AG04450 (cell line): ENCODE data around the gene MLX. TPM values are rescaled to one million over a fixed set of nuclear protein-coding genes. Genes with fewer than 3 reads are reported as not detected.

Experiments
- CTCF ChIA-PET: fragments of 300-600, 350-600 bp; formaldehyde crosslinking; extraction: SDS; loops from one replicate; lab custom pipeline; 2022; ENCODE audit warnings: antibody characterized with exemption, inconsistent platforms; lab: Charles Lee
- POLR2A ChIA-PET: fragments of 350-600 bp; formaldehyde crosslinking; extraction: SDS; loops from one replicate; lab custom pipeline; 2021; ENCODE audit warnings: antibody characterized with exemption, inconsistent platforms; lab: Yijun Ruan, JAX
- DNase-seq: peaks from one replicate; pipeline ENCODE4 v3.0.0-alpha.2; 2011; ENCODE audit warnings: low read depth, low spot score
- H3K27ac ChIP-seq: one replicate; pipeline ENCODE4 v1.5.1; 2012; ENCODE audit warnings: low read depth, low read length, control low read depth
- H3K27me3 ChIP-seq: one replicate; pipeline ENCODE4 v1.6.0; 2012; ENCODE audit warnings: low read length; ENCODE audit not compliant: control insufficient read depth, insufficient read depth
- H3K4me3 ChIP-seq: 2 replicates; pipeline ENCODE4 v1.5.1; 2011; ENCODE audit warnings: mild to moderate bottlenecking, low read depth, low read length, control low read depth
- H3K9me3 ChIP-seq: 2 replicates; pipeline ENCODE4 v1.5.1; 2012; ENCODE audit warnings: low read length; ENCODE audit not compliant: control insufficient read depth, insufficient read depth
- polyA plus RNA-seq: library from polyadenylated mRNA; depleted of rRNA; stranded (reverse); fragments of >200 nt; gene quantifications from 2 replicates; pipeline ENCODE4 v1.2.3, GENCODE V29; 2011
- TF ChIP-seq, protein P1 (sequence below): IDR thresholded peaks from 2 replicates; pipeline ENCODE4 v1.5.1; 2011; ENCODE audit warnings: low read depth, low read length, control low read depth, inconsistent platforms

The MLX gene
- polyA plus RNA-seq, 1 experiment: 35.4 TPM

DNA sequence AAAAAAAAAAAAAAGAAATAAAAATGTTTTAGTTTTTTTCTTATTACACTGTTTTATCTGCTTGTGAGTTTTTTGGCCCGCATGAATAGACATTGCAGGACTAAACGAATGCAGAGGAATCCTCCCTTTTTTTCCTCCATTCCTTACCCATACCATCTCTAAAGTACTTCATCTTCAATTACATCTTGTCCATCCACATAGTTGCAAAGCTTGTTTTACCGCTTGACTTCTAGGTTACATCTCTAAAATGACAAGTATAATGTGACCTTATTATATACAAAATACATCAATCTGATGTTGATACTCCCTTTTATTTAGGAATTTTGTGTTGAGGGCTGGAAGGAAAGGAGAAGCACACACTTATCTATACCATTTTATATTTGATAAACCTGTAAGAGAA lies 29.5 kb downstream of the MLX start:
- ChIA-PET CTCF (no interaction called here), POLR2A (interaction anchor here (0.7 kb wide), 1 partner anchor 25 kb away, joined by 5 read pairs; no protein-coding TSS in a partner anchor)
- Histone ChIP-seq H3K27ac (no peak overlapping the region), H3K4me3 (no peak overlapping the region), H3K27me3 (no peaks in the 10 kb centered on the region), H3K9me3 (no peaks in the 10 kb centered on the region)
- no peak for DNase-seq
- TF ChIP-seq, protein P1, sequence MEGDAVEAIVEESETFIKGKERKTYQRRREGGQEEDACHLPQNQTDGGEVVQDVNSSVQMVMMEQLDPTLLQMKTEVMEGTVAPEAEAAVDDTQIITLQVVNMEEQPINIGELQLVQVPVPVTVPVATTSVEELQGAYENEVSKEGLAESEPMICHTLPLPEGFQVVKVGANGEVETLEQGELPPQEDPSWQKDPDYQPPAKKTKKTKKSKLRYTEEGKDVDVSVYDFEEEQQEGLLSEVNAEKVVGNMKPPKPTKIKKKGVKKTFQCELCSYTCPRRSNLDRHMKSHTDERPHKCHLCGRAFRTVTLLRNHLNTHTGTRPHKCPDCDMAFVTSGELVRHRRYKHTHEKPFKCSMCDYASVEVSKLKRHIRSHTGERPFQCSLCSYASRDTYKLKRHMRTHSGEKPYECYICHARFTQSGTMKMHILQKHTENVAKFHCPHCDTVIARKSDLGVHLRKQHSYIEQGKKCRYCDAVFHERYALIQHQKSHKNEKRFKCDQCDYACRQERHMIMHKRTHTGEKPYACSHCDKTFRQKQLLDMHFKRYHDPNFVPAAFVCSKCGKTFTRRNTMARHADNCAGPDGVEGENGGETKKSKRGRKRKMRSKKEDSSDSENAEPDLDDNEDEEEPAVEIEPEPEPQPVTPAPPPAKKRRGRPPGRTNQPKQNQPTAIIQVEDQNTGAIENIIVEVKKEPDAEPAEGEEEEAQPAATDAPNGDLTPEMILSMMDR: no peak

DNA sequence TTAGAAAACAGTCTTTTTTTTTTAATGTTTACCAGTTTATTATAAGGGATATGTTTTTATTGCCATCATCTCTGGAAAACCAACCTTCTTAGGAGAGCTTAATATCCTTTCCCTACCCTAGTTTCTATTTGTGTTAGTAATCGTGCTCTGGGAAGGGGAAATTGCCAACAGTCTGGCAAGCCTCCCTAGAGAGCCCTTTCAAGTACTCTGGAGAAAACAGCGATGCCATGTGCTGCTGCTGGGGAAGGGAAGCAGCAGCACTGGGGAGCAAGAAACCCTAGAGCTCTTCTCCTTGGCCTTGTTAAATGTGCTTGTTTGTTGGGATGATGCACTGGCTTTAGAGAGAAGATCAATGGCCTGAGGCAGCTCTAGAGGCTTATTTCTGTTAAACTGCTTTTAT lies 32.0 kb downstream of the MLX start:
- Histone ChIP-seq H3K27ac (no peak overlapping the region), H3K9me3 (no peaks in the 10 kb centered on the region), H3K4me3 (no peak overlapping the region), H3K27me3 (no peaks in the 10 kb centered on the region)
- POLR2A ChIA-PET: interaction anchor here (0.6 kb wide), 1 partner anchor 70 kb away, joined by 6 read pairs; no protein-coding TSS in a partner anchor
- TF ChIP-seq, protein P1: no peak
- no peak for DNase-seq
- CTCF ChIA-PET: interaction anchor here (3.2 kb wide), 1 partner anchor 20 kb away, joined by 10 read pairs; no protein-coding TSS in a partner anchor

DNA sequence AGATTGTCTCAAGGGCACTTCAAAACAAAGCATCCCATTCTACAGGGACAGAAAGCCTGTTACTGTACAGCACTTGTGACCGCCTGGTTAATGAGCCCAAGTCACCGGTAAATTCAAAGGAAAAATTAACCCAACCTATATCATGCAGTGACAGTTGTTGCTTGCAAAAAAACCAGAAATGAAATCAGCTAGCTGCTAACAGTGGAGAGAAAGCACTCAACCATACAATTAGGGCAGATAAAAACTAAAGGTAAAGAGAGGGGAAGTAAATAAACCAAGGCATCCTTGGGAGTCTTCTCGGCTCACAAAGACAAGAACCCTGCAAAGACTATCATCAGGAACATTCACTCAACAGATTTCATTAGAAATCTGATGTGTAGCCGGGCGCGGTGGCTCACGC lies 36.4 kb downstream of the MLX start:
- ChIA-PET CTCF (no interaction called here), POLR2A (no interaction called here)
- TF ChIP-seq, protein P1: no peak
- no peaks in the 10 kb centered on the region for H3K27me3 ChIP-seq
- no peak for DNase-seq
- H3K4me3 ChIP-seq: no peak overlapping the region
- no peak overlapping the region for H3K27ac ChIP-seq
- H3K9me3 ChIP-seq: no peaks in the 10 kb centered on the region

DNA sequence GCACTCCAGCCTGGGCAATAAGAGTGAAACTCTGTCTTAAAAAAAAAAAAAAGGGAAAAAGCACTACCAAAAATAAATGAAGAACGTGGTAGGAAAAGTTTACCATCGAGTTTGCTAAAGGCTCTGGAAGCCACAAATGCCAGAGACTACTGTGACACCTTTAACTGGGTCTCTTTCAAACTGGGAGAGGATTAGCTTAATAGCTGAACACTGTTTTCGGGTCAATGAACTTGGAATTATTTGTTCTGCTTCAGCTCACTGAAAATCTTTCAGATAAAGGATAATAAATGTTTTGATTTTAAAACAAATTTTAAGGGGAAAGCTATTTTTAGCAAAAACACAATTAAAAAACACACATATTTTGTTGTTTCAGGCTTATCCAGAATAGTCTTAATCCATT lies 40.9 kb downstream of the MLX start:
- TF ChIP-seq, protein P1: no peak
- no peak for DNase-seq
- Histone ChIP-seq H3K27ac (no peak overlapping the region), H3K9me3 (no peaks in the 10 kb centered on the region; the same call in 1 of the 2 replicates), H3K27me3 (no peaks in the 10 kb centered on the region), H3K4me3 (peak overlapping the region; percentile 98)
- CTCF ChIA-PET: interaction anchor here (0.7 to 1.4 kb wide), 3 partner anchors 22 to 72 kb away, joined by 3 read pairs; no protein-coding TSS in a partner anchor
- POLR2A ChIA-PET: interaction anchor here (0.7 to 2.5 kb wide), 3 partner anchors 69 to 396 kb away, joined by 3 to 12 read pairs (median 3); partner anchors contain the start of gene PLEKHH3
